NCI-H128 (cell line): ENCODE measurements around the gene CHST15.

Experiments used
- DNase-seq: peaks from one replicate; lab custom pipeline; 2025; ENCODE audit not compliant: unreplicated experiment; lab: John Stamatoyannopoulos, UW

Gene CHST15

GRCh38 chr10:123972481-123973401 lies 120.7 kb downstream of the CHST15 start:
- no peak for DNase-seq

- no peak for DNase-seq
Observed at GRCh38 chr10:123970927-123971286, 122.5 kb downstream of the CHST15 start.

GRCh38 chr10:123970207-123970926 lies 123.0 kb downstream of the CHST15 start:
- DNase-seq, result no peak

GRCh38 chr10:123967626-123968243 lies 125.7 kb downstream of the CHST15 start:
- DNase-seq, result no peak

GRCh38 chr10:123966896-123967231 lies 126.5 kb downstream of the CHST15 start:
- DNase-seq, result no peak

GRCh38 chr10:123965973-123966895 lies 127.2 kb downstream of the CHST15 start:
- no peak for DNase-seq

GRCh38 chr10:123964953-123965352 lies 128.4 kb downstream of the CHST15 start:
- no peak for DNase-seq

GRCh38 chr10:123962756-123963530 lies 130.5 kb downstream of the CHST15 start:
- no peak for DNase-seq

GRCh38 chr10:123958241-123958640 lies 135.2 kb downstream of the CHST15 start:
- no peak for DNase-seq
